H9 (cell line): ENCODE results near the gene DYDC1. TPM values are rescaled to one million over a fixed set of nuclear protein-coding genes. Genes with fewer than 3 reads are reported as not detected.

ENCODE experiments used
- DNase-seq: peaks from one replicate; pipeline ENCODE4 v3.0.0-alpha.2; 2017
- H2AFZ ChIP-seq: one replicate; pipeline ENCODE4 v1.6.1; 2013; ENCODE audit warnings: mild to moderate bottlenecking, low read length, control low read depth, moderate library complexity
- H2AK5ac ChIP-seq: 2 replicates; pipeline ENCODE4 v1.6.1; 2013; ENCODE audit warnings: low read length, control low read depth, mixed read lengths; ENCODE audit not compliant: insufficient read length
- H2BK120ac ChIP-seq: one replicate; pipeline ENCODE4 v1.6.1; 2013; ENCODE audit warnings: low read depth, mild to moderate bottlenecking, low read length, control low read depth, inconsistent platforms; ENCODE audit not compliant: poor library complexity, severe bottlenecking
- H2BK12ac ChIP-seq: 2 replicates; pipeline ENCODE4 v1.6.1; 2013; ENCODE audit warnings: low read length, control low read depth, mixed read lengths, low read depth; ENCODE audit not compliant: insufficient read length
- H2BK15ac ChIP-seq: 2 replicates; pipeline ENCODE4 v1.6.1; 2013; ENCODE audit warnings: low read depth, low read length, control low read depth
- H2BK20ac ChIP-seq: one replicate; pipeline ENCODE4 v1.6.1; 2013; ENCODE audit warnings: low read depth, mild to moderate bottlenecking, low read length, control low read depth, inconsistent platforms; ENCODE audit not compliant: poor library complexity, severe bottlenecking
- H2BK5ac ChIP-seq: 2 replicates; pipeline ENCODE4 v1.6.1; 2013; ENCODE audit warnings: low read length, control low read depth, mixed read lengths; ENCODE audit not compliant: insufficient read length
- H3K14ac ChIP-seq: 2 replicates; pipeline ENCODE4 v1.6.1; 2013; ENCODE audit warnings: low read length, control low read depth; ENCODE audit not compliant: insufficient read depth
- H3K18ac ChIP-seq: 2 replicates; pipeline ENCODE4 v1.6.1; 2013; ENCODE audit warnings: low read depth, mild to moderate bottlenecking, mixed read lengths, low read length, control low read depth; ENCODE audit not compliant: insufficient read length
- H3K23ac ChIP-seq: 2 replicates; pipeline ENCODE4 v1.6.1; 2013; ENCODE audit warnings: low read length, control low read depth, mixed read lengths, low read depth; ENCODE audit not compliant: insufficient read length
- H3K23me2 ChIP-seq: 2 replicates; pipeline ENCODE4 v1.6.1; 2013; ENCODE audit warnings: low read depth, mild to moderate bottlenecking, mixed read lengths, low read length, control low read depth; ENCODE audit not compliant: insufficient read length, poor library complexity, severe bottlenecking
- H3K27ac ChIP-seq: 2 replicates; pipeline ENCODE4 v1.5.1; 2013; ENCODE audit warnings: low read length, control low read depth, mixed read lengths, low read depth; ENCODE audit not compliant: insufficient read length
- H3K27me3 ChIP-seq: 2 replicates; pipeline ENCODE4 v1.6.1; 2013; ENCODE audit warnings: low read length, control low read depth, inconsistent platforms; ENCODE audit not compliant: insufficient read depth
- H3K4ac ChIP-seq: 2 replicates; pipeline ENCODE4 v1.6.1; 2013; ENCODE audit warnings: low read depth, mild to moderate bottlenecking, control low read depth, inconsistent platforms, low read length, moderate library complexity
- H3K4me1 ChIP-seq: 2 replicates; pipeline ENCODE4 v1.6.1; 2013; ENCODE audit warnings: low read length, control low read depth, inconsistent platforms; ENCODE audit not compliant: insufficient read depth
- H3K4me2 ChIP-seq: 2 replicates; pipeline ENCODE4 v1.6.1; 2013; ENCODE audit warnings: low read length, control low read depth, mixed read lengths; ENCODE audit not compliant: insufficient read length, insufficient read depth
- H3K56ac ChIP-seq: 2 replicates; pipeline ENCODE4 v1.6.1; 2013; ENCODE audit warnings: low read depth, mild to moderate bottlenecking, mixed read lengths, low read length, control low read depth; ENCODE audit not compliant: insufficient read length
- H3K79me1 ChIP-seq: 2 replicates; pipeline ENCODE4 v1.6.1; 2013; ENCODE audit warnings: low read depth, mild to moderate bottlenecking, moderate library complexity, low read length, control low read depth, inconsistent platforms; ENCODE audit not compliant: insufficient read depth, poor library complexity, severe bottlenecking
- H3K79me2 ChIP-seq: 2 replicates; pipeline ENCODE4 v1.6.1; 2013; ENCODE audit warnings: low read length, control low read depth, inconsistent platforms; ENCODE audit not compliant: insufficient read depth
- H3K9ac ChIP-seq: 2 replicates; pipeline ENCODE4 v1.6.1; 2013; ENCODE audit warnings: low read length, control low read depth, mixed read lengths; ENCODE audit not compliant: insufficient read length; ENCODE audit errors: extremely low read depth
- H3K9me3 ChIP-seq: one replicate; pipeline ENCODE4 v1.6.1; 2013; ENCODE audit warnings: low read depth, low read length, inconsistent platforms; ENCODE audit not compliant: control insufficient read depth
- H3T11ph ChIP-seq: one replicate; pipeline ENCODE4 v1.6.1; 2013; ENCODE audit warnings: mild to moderate bottlenecking, low read length, control low read depth, inconsistent platforms
- H4K20me1 ChIP-seq: one replicate; pipeline ENCODE4 v1.6.1; 2013; ENCODE audit not compliant: control insufficient read depth, insufficient read length, insufficient read depth
- H4K5ac ChIP-seq: 2 replicates; pipeline ENCODE4 v1.6.1; 2013; ENCODE audit warnings: low read depth, mild to moderate bottlenecking, mixed read lengths, low read length, control low read depth; ENCODE audit not compliant: insufficient read length
- H4K8ac ChIP-seq: replicated peaks from 2 replicates; pipeline ENCODE4 v1.6.1; 2013; ENCODE audit warnings: low read length, control low read depth, mixed read lengths, low read depth; ENCODE audit not compliant: insufficient read length
- H4K91ac ChIP-seq: 2 replicates; pipeline ENCODE4 v1.6.1; 2013; ENCODE audit warnings: low read depth, mild to moderate bottlenecking, moderate library complexity, mixed read lengths, low read length, control low read depth; ENCODE audit not compliant: insufficient read length
- H3K27ac Mint-ChIP-seq, 3 experiments: 2 replicates in 2 of 3; 3 replicates in 1 of 3; pipeline ENCODE4 v1.8.0; 2020 to 2021; ENCODE audit warnings: mixed read lengths in 3 of 3, mild to moderate bottlenecking in 1 of 3, moderate library complexity in 1 of 3
- H3K27me3 Mint-ChIP-seq: 2 replicates; pipeline ENCODE4 v1.8.0; 2021; ENCODE audit warnings: low read depth, mild to moderate bottlenecking, moderate library complexity, mixed read lengths
- H3K36me3 Mint-ChIP-seq, 3 experiments: 2 replicates in 2 of 3; 3 replicates in 1 of 3; pipeline ENCODE4 v1.8.0; 2020 to 2021; ENCODE audit warnings: low read depth in 3 of 3, mixed read lengths in 3 of 3; ENCODE audit not compliant: insufficient read depth in 1 of 3
- H3K4me1 Mint-ChIP-seq, 2 experiments: 2 replicates each; pipeline ENCODE4 v1.8.0; 2020; ENCODE audit warnings: mixed read lengths in 2 of 2
- H3K4me3 Mint-ChIP-seq, 2 experiments: 2 replicates in 1 of 2; 3 replicates in 1 of 2; pipeline ENCODE4 v1.8.0; 2020 to 2021; ENCODE audit warnings: mild to moderate bottlenecking in 2 of 2, mixed read lengths in 2 of 2, moderate library complexity in 1 of 2
- H3K9me3 Mint-ChIP-seq, 2 experiments: 2 replicates in 1 of 2; 3 replicates in 1 of 2; pipeline ENCODE4 v1.8.0; 2020; ENCODE audit warnings: mild to moderate bottlenecking in 2 of 2, mixed read lengths in 2 of 2, moderate library complexity in 1 of 2
- CTCF ChIP-seq: fragments of 200-600 bp; sonication (generic); conservative IDR thresholded peaks from 3 replicates; pipeline ENCODE4 v1.8.0; 2021; ENCODE audit warnings: antibody characterized with exemption, mild to moderate bottlenecking
- WGBS: extraction: QIAGEN DNeasy Blood & Tissue Kit; methylation state at CpG from one replicate; pipeline ENCODE4 v1.1.7; 2013; ENCODE audit warnings: missing lambda C conversion rate, low lambda C conversion rate, mixed read lengths; ENCODE audit not compliant: insufficient read length; ENCODE audit errors: extremely low coverage; 5-methylcytosine and 5-hydroxymethylcytosine counted together
- total RNA-seq: library from RNA; stranded (reverse); gene quantifications from 2 replicates; pipeline ENCODE4 v1.2.1, GENCODE V29; 2021

DYDC1 gene
- total RNA-seq, 1 experiment from 2014 or later: not detected

DNA sequence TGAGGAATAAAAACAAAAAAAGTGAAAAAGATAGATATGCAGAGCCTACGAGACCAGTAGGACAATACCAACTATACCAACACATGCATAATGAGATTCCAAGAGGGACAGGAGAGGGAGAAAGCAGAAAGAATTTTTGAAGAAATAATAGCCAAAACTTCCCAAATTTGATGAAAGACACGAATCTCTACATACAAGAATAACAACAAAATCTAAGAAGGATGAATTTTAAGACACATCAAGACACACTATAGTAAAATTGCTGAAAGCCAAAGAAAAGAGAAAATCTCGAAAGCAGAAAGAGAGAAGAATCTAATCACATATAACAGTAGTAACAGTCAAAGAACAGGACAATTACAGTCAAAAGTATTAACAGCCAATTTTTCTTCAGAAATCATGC lies 59.6 kb downstream of the DYDC1 start:
- Histone ChIP-seq H3K79me1 (no peaks in the 10 kb centered on the region), H4K91ac (no peak overlapping the region), H3K27me3 (no peaks in the 10 kb centered on the region), H3K4me2 (no peak overlapping the region), H3K9ac (no peak overlapping the region), H4K5ac (no peak overlapping the region), H2AFZ (no peak overlapping the region), H2AK5ac (no peak overlapping the region), H3T11ph (no peak overlapping the region), H3K4ac (no peak overlapping the region), H3K23ac (no peak overlapping the region), H3K79me2 (no peaks in the 10 kb centered on the region), H3K14ac (no peak overlapping the region), H2BK20ac (no peak overlapping the region), H2BK12ac (no peak overlapping the region), H3K18ac (no peak overlapping the region), H2BK15ac (no peak overlapping the region), H2BK5ac (no peak overlapping the region), H4K20me1 (no peaks in the 10 kb centered on the region), H3K27ac (no peak overlapping the region), H3K23me2 (no peaks in the 10 kb centered on the region), H3K56ac (no peak overlapping the region), H3K9me3 (no peaks in the 10 kb centered on the region), H3K4me1 (no peaks in the 10 kb centered on the region), H2BK120ac (no peak overlapping the region), H4K8ac (no peak overlapping the region)
- no peak for TF ChIP-seq CTCF
- Mint-ChIP-seq H3K9me3 (peaks cover 9 to 13% of the 10 kb centered on the region in 2 experiments), H3K4me3 (no peak overlapping the region), H3K36me3 (peaks cover 0 to 6% (median 0%) of the 10 kb centered on the region in 3 experiments; a peak in 2 of 7 replicates), H3K27me3 (peaks cover 7% of the 10 kb centered on the region), H3K4me1 (no peaks in the 10 kb centered on the region), H3K27ac (no peak overlapping the region)
- no peak for DNase-seq
- WGBS: no CpG with 5 or more reads among the region's 3 CpGs
